MCF 10A (cell line): ENCODE measurements around the gene KLHDC10. TPM values are rescaled to one million over a fixed set of nuclear protein-coding genes. Genes with fewer than 3 reads are reported as not detected.

Experiments
- BruUV-seq: library from RNA; stranded (reverse); fragments of 400-500 nt; replicated peaks from 2 replicates; lab custom pipeline; 2021; lab: Mats Ljungman, UMichigan
- CTCF ChIA-PET: fragments of 300-600 bp; sonication (Branson Sonifier 250); formaldehyde crosslinking; extraction: SDS; loops from one replicate; lab custom pipeline; 2021; ENCODE audit warnings: antibody characterized with exemption, inconsistent platforms; lab: Yijun Ruan, JAX
- POLR2A ChIA-PET: fragments of 300-600, 350-650 bp; sonication (Branson Sonifier 250); formaldehyde crosslinking; extraction: SDS; loops from one replicate; lab custom pipeline; 2020; ENCODE audit warnings: antibody characterized with exemption, inconsistent platforms; lab: Yijun Ruan, JAX
- DNase-seq: peaks from one replicate; pipeline ENCODE4 v3.0.0-alpha.2; 2018; ENCODE audit not compliant: unreplicated experiment
- H3K27ac Mint-ChIP-seq: one replicate; pipeline ENCODE4 v1.8.0; 2022; ENCODE audit warnings: mild to moderate bottlenecking, low read depth, mixed read lengths; ENCODE audit not compliant: unreplicated experiment
- H3K27me3 Mint-ChIP-seq: one replicate; pipeline ENCODE4 v1.8.0; 2022; ENCODE audit warnings: mixed read lengths; ENCODE audit not compliant: insufficient read depth, unreplicated experiment
- H3K36me3 Mint-ChIP-seq: one replicate; pipeline ENCODE4 v1.8.0; 2022; ENCODE audit warnings: mild to moderate bottlenecking, moderate library complexity, mixed read lengths; ENCODE audit not compliant: insufficient read depth, unreplicated experiment
- H3K4me1 Mint-ChIP-seq: one replicate; pipeline ENCODE4 v1.8.0; 2022; ENCODE audit warnings: mixed read lengths; ENCODE audit not compliant: insufficient read depth, unreplicated experiment
- H3K4me3 Mint-ChIP-seq: one replicate; pipeline ENCODE4 v1.8.0; 2022; ENCODE audit warnings: mild to moderate bottlenecking, moderate library complexity, mixed read lengths; ENCODE audit not compliant: unreplicated experiment
- H3K9me3 Mint-ChIP-seq: one replicate; pipeline ENCODE4 v1.8.0; 2022; ENCODE audit warnings: mixed read lengths; ENCODE audit not compliant: unreplicated experiment
- intact Hi-C: fragments of 100-400 bp; cut with micrococcal nuclease; formaldehyde crosslinking; loops from 2 replicates; pipeline ENCODE4 v1.14.1; 2022
- total RNA-seq: library from RNA; stranded (reverse); gene quantifications from 2 replicates; pipeline ENCODE4 v1.2.3, GENCODE V29; 2022
- TF ChIP-seq, protein P1 (sequence below): fragments of 200-600 bp; IDR thresholded peaks from one replicate; pipeline ENCODE4 v1.8.0; 2022; ENCODE audit warnings: antibody characterized with exemption, mild to moderate bottlenecking; ENCODE audit not compliant: unreplicated experiment

KLHDC10 gene
- total RNA-seq, 1 experiment from 2014 or later, result 25.8 TPM

DNA sequence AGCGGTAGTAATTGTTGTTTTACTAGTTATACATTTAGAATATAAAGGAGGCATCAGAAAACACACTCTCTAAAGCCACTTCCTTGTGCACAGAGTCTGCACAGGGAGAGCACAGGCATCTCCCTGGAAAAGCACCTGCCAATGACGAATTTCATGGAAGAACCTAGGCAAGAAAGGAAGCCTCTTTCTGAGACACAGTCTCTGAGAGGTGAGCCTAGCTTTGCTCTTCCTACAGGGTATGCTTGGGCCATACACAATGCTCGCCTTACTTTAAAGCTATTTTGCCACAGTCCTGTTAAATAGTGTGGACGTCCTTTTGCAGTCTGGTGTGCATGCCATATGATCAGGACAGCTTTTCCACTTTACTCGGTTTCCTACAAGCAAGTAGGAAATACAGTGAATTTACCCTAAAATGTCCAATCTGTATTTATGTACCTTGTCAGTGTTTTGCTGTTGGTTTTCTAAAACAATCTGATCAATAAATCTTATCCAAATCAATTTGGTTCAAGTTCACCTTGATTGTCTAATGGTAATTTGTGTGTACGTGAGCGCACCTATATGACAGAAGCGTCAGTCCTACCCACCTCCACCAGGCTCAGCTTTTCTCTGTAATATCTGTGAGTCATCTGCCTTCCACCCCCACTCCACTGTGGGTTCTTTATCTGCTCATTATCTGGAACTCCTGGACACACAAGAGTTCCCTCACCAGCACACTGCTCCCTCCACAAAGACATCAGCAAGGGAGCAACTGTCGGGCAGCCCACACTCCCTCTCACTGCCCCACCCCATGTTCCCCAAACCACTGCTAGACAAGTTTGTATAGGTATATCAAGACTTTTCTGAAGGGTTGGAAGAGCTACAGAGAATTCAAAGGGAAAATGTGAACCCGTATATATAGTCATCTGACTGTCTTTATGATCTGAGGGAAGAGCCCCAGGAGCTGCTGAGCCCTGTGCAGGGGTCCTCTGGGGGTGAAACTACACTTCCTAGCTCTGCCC lies 65.2 kb downstream of the KLHDC10 start:
- BruUV-seq, result no TSS peak
- intact Hi-C loops, result no loop called here
- H3K9me3 Mint-ChIP-seq, result no peaks in the 10 kb centered on the region
- H3K36me3 Mint-ChIP-seq, result peaks cover 44% of the 10 kb centered on the region
- POLR2A ChIA-PET, result interaction anchor here (0.6 kb wide), 2 partner anchors 11 to 40 kb away, joined by 3 to 4 read pairs; no protein-coding TSS in a partner anchor
- CTCF ChIA-PET, result interaction anchor here (1.2 kb wide), 1 partner anchor 24 kb away, joined by 3 read pairs; no protein-coding TSS in a partner anchor
- no peak overlapping the region for H3K4me3 Mint-ChIP-seq
- no peak for DNase-seq
- H3K4me1 Mint-ChIP-seq, result no peaks in the 10 kb centered on the region
- H3K27ac Mint-ChIP-seq, result no peak overlapping the region
- no peaks in the 10 kb centered on the region for H3K27me3 Mint-ChIP-seq
- TF ChIP-seq, protein P1, sequence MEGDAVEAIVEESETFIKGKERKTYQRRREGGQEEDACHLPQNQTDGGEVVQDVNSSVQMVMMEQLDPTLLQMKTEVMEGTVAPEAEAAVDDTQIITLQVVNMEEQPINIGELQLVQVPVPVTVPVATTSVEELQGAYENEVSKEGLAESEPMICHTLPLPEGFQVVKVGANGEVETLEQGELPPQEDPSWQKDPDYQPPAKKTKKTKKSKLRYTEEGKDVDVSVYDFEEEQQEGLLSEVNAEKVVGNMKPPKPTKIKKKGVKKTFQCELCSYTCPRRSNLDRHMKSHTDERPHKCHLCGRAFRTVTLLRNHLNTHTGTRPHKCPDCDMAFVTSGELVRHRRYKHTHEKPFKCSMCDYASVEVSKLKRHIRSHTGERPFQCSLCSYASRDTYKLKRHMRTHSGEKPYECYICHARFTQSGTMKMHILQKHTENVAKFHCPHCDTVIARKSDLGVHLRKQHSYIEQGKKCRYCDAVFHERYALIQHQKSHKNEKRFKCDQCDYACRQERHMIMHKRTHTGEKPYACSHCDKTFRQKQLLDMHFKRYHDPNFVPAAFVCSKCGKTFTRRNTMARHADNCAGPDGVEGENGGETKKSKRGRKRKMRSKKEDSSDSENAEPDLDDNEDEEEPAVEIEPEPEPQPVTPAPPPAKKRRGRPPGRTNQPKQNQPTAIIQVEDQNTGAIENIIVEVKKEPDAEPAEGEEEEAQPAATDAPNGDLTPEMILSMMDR, result no peak

DNA sequence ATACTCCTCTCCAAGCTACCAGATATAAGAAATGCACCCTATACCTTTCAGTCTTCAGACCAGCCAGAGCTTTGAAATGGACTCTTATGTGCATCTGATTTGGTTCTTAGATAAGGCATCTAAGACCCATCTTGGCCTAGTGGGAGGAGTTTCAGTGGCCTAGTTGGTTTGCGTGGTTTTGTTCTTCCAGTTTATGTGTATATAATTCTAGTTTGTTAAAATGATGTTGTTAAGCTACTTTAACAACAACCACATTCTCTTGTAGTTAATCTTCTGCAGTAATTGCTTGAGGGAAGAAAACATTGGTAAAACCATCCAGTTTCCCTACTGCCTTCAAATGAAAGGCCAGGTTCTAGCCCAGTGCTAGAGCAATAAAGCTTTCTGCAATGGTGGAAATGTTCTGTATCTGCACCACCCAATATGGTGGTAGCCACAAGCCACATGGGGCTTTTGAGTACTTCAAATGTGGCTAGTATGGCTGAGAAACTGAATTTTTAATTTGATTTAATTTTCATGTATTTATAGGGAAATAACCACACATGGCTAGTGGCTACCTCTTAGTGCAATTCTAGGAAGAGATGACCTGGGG lies 66.3 kb downstream of the KLHDC10 start:
- ChIA-PET CTCF (no interaction called here), POLR2A (no interaction called here)
- intact Hi-C loops, result no loop called here
- no peak overlapping the region for H3K27ac Mint-ChIP-seq
- no peaks in the 10 kb centered on the region for H3K4me1 Mint-ChIP-seq
- no peak for DNase-seq
- BruUV-seq, result no TSS peak
- no peaks in the 10 kb centered on the region for H3K9me3 Mint-ChIP-seq
- H3K27me3 Mint-ChIP-seq, result no peaks in the 10 kb centered on the region
- H3K4me3 Mint-ChIP-seq, result no peak overlapping the region
- H3K36me3 Mint-ChIP-seq, result peaks cover 38% of the 10 kb centered on the region
- TF ChIP-seq, protein P1, result no peak

- H3K27me3 Mint-ChIP-seq, result no peaks in the 10 kb centered on the region
- intact Hi-C loops, result no loop called here
- CTCF ChIA-PET, result interaction anchor here (0.6 kb wide), 1 partner anchor 214 kb away, joined by 3 read pairs; no protein-coding TSS in a partner anchor
- TF ChIP-seq, protein P1, result no peak
- H3K4me3 Mint-ChIP-seq, result no peak overlapping the region
- no peaks in the 10 kb centered on the region for H3K9me3 Mint-ChIP-seq
- no peaks in the 10 kb centered on the region for H3K4me1 Mint-ChIP-seq
- no peak overlapping the region for H3K27ac Mint-ChIP-seq
- no TSS peak for BruUV-seq
- DNase-seq, result no peak
- H3K36me3 Mint-ChIP-seq, result peaks cover 34% of the 10 kb centered on the region
- POLR2A ChIA-PET, result no interaction called here
These were observed 66.9 kb downstream of the KLHDC10 start for GRCh38 chr7:130137207-130137606.
